ENCODE measurements around the gene PLIN3.

DNA sequence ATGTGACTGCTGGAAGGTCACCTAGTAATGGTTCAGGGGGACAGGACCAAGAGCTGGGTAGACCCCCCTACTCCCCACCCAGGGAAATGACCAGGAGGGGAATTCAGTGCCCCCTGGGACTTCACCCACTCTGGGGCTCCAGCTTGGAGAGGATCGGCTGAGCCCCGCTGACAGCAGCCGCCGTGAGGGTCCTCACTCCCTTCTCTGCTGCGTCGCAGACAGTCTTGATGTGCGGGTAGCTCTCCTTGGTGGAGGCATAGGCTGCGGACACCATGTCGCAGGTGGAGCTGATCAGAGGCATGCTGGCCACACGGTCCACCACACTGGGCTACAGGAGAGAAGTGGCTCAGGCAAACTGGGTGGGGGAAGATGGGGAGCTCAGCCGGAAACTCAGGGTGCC lies 7.8 kb downstream of the PLIN3 start:
- TF ChIP-seq CTCF (IDR thresholded peaks at IDR 0.05; ENCODE audit: poor library complexity) (no peak), EZH2 (IDR thresholded peaks at IDR 0.05; ENCODE audit: borderline replicate concordance) (no peak)

Measured in hepatocyte (in vitro differentiated cells).